H1 (cell line): ENCODE data around the gene AKAP8. TPM values are rescaled to one million over a fixed set of nuclear protein-coding genes. Genes with fewer than 3 reads are reported as not detected.

Experiments
- CTCF ChIA-PET: fragments of 300-600 bp; sonication (Branson Sonifier 250); formaldehyde crosslinking; loops from one replicate; lab custom pipeline; 2021; ENCODE audit not compliant: partially characterized antibody; lab: Charles Lee
- POLR2A ChIA-PET: fragments of 300-600 bp; sonication (Branson Sonifier 250); formaldehyde crosslinking; loops from one replicate; lab custom pipeline; 2021; ENCODE audit warnings: inconsistent platforms; ENCODE audit not compliant: partially characterized antibody; lab: Charles Lee
- DNase-seq, 2 experiments: peaks; one replicate each; pipeline versions ENCODE4 v3.0.0 to v3.0.0-alpha.2; 2010 to 2022; ENCODE audit warnings: low spot score in 2 of 2, low read depth in 1 of 2, mixed read lengths in 1 of 2
- FAIRE-seq: peaks from 2 replicates; lab custom pipeline; 2011; peaks lifted over from hg19 to GRCh38; lab: Jason Lieb, UNC
- H2AFZ ChIP-seq: 2 replicates; pipeline ENCODE4 v1.8.1; 2012; ENCODE audit warnings: low read length, inconsistent platforms
- H2AK5ac ChIP-seq: 2 replicates; pipeline ENCODE4 v1.6.1; 2013; ENCODE audit warnings: low read depth, low read length
- H2BK120ac ChIP-seq: replicated peaks from 2 replicates; pipeline ENCODE3; 2013; ENCODE audit warnings: low read depth, low read length, inconsistent platforms
- H2BK12ac ChIP-seq: 2 replicates; pipeline ENCODE4 v1.6.1; 2013; ENCODE audit warnings: low read depth, low read length
- H2BK15ac ChIP-seq: 2 replicates; pipeline ENCODE4 v1.6.1; 2013; ENCODE audit warnings: low read length
- H2BK20ac ChIP-seq: 2 replicates; pipeline ENCODE4 v1.6.1; 2013; ENCODE audit warnings: low read length
- H2BK5ac ChIP-seq: 2 replicates; pipeline ENCODE4 v1.6.1; 2013; ENCODE audit warnings: low read depth, low read length
- H3K14ac ChIP-seq: 2 replicates; pipeline ENCODE4 v1.6.1; 2013; ENCODE audit warnings: inconsistent platforms; ENCODE audit not compliant: insufficient read length
- H3K18ac ChIP-seq: 2 replicates; pipeline ENCODE4 v1.6.1; 2013; ENCODE audit warnings: low read length; ENCODE audit errors: extremely low read depth
- H3K23ac ChIP-seq: 2 replicates; pipeline ENCODE4 v1.6.1; 2013; ENCODE audit warnings: inconsistent platforms; ENCODE audit not compliant: insufficient read length
- H3K23me2 ChIP-seq: 2 replicates; pipeline ENCODE4 v1.6.1; 2013; ENCODE audit warnings: low read depth, low read length
- H3K27ac ChIP-seq: 2 replicates; pipeline ENCODE4 v1.6.1; 2011; ENCODE audit warnings: low read depth, low read length, inconsistent platforms
- H3K27me3 ChIP-seq, 4 experiments: replicated peaks in 1 of 4; 1 replicate in 1 of 4; 2 replicates in 3 of 4; pipeline versions ENCODE4 v1.6.1 to v1.8.1; 2011 to 2013; ENCODE audit warnings: low read length in 3 of 4, mild to moderate bottlenecking in 3 of 4, inconsistent platforms in 2 of 4, mixed read lengths in 2 of 4, moderate library complexity in 1 of 4; ENCODE audit not compliant: control insufficient read depth in 3 of 4, insufficient read depth in 3 of 4; ENCODE audit errors: extremely low read depth in 1 of 4
- H3K36me3 ChIP-seq, 4 experiments: 2 replicates each; pipeline versions ENCODE4 v1.6.1 to v1.8.1; 2011 to 2013; ENCODE audit warnings: mild to moderate bottlenecking in 4 of 4, low read length in 3 of 4, moderate library complexity in 2 of 4, control low read depth in 1 of 4, inconsistent platforms in 1 of 4; ENCODE audit not compliant: insufficient read depth in 4 of 4, control insufficient read depth in 2 of 4
- H3K4ac ChIP-seq: replicated peaks from 2 replicates; pipeline ENCODE3; 2013; ENCODE audit warnings: low read length, low read depth, mixed read lengths, inconsistent platforms; ENCODE audit not compliant: insufficient read length
- H3K4me1 ChIP-seq, 4 experiments: replicated peaks in 1 of 4; 1 replicate in 1 of 4; 2 replicates in 3 of 4; pipeline versions ENCODE4 v1.6.1 to v1.8.1; 2011 to 2013; ENCODE audit warnings: low read length in 3 of 4, inconsistent platforms in 2 of 4, mixed read lengths in 1 of 4; ENCODE audit not compliant: insufficient read depth in 4 of 4, control insufficient read depth in 3 of 4
- H3K4me2 ChIP-seq, 2 experiments: 2 replicates each; pipeline versions ENCODE4 v1.6.1 to v1.8.1; 2011 to 2013; ENCODE audit warnings: low read depth in 2 of 2, low read length in 2 of 2, control low read depth in 1 of 2, inconsistent platforms in 1 of 2, mild to moderate bottlenecking in 1 of 2; ENCODE audit not compliant: insufficient read depth in 1 of 2
- H3K4me3 ChIP-seq, 4 experiments: fragments of 200-600, 300-600 bp in 1 of 4; sonication (generic), shearing (Covaris generic), sonication (Bioruptor Twin) in 1 of 4; 2 replicates each; pipeline versions ENCODE4 v1.5.1 to v1.8.1; 2011 to 2016; ENCODE audit warnings: low read length in 4 of 4, low read depth in 3 of 4, control low read depth in 2 of 4, inconsistent platforms in 2 of 4, mild to moderate bottlenecking in 2 of 4, mixed read lengths in 1 of 4, moderate library complexity in 1 of 4; ENCODE audit not compliant: insufficient read depth in 2 of 4; ENCODE audit errors: extremely low read depth in 1 of 4
- H3K56ac ChIP-seq: replicated peaks from 2 replicates; pipeline ENCODE3; 2013; ENCODE audit warnings: low read depth, mild to moderate bottlenecking, mixed read lengths, low read length, inconsistent platforms; ENCODE audit not compliant: insufficient read length
- H3K79me1 ChIP-seq: 2 replicates; pipeline ENCODE4 v1.6.1; 2013; ENCODE audit warnings: low read depth, low read length, control low read depth
- H3K79me2 ChIP-seq, 2 experiments: 2 replicates each; pipeline versions ENCODE4 v1.6.1 to v1.8.1; 2012 to 2013; ENCODE audit warnings: low read length in 2 of 2, mild to moderate bottlenecking in 2 of 2, inconsistent platforms in 1 of 2; ENCODE audit not compliant: insufficient read depth in 2 of 2, control insufficient read depth in 1 of 2
- H3K9ac ChIP-seq, 4 experiments: replicated peaks in 1 of 4; 1 replicate in 1 of 4; 2 replicates in 3 of 4; pipeline versions ENCODE4 v1.6.1 to v1.8.1; 2011 to 2013; ENCODE audit warnings: low read depth in 3 of 4, low read length in 3 of 4, control low read depth in 2 of 4, mild to moderate bottlenecking in 2 of 4, moderate library complexity in 2 of 4, inconsistent platforms in 1 of 4; ENCODE audit errors: extremely low read depth in 1 of 4
- H3K9me3 ChIP-seq, 2 experiments: 2 replicates each; pipeline versions ENCODE4 v1.6.1 to v1.8.1; 2012 to 2013; ENCODE audit warnings: mild to moderate bottlenecking in 2 of 2, moderate library complexity in 2 of 2, control low read depth in 1 of 2, inconsistent platforms in 1 of 2, low read depth in 1 of 2, low read length in 1 of 2, mixed read lengths in 1 of 2; ENCODE audit not compliant: insufficient read depth in 2 of 2
- H4K20me1 ChIP-seq, 2 experiments: replicated peaks in 1 of 2; 2 replicates each; pipeline versions ENCODE3 to v1.8.1; 2011 to 2013; ENCODE audit warnings: inconsistent platforms in 2 of 2, low read length in 2 of 2, mild to moderate bottlenecking in 1 of 2; ENCODE audit not compliant: insufficient read depth in 2 of 2, control insufficient read depth in 1 of 2
- H4K5ac ChIP-seq: 2 replicates; pipeline ENCODE4 v1.6.1; 2013; ENCODE audit warnings: low read length, low read depth, mixed read lengths, inconsistent platforms; ENCODE audit not compliant: insufficient read length
- H4K8ac ChIP-seq: 2 replicates; pipeline ENCODE4 v1.8.0; 2013; ENCODE audit warnings: mild to moderate bottlenecking, moderate library complexity, low read length, inconsistent platforms; ENCODE audit not compliant: insufficient read depth; ENCODE audit errors: extremely low read depth
- H4K91ac ChIP-seq: replicated peaks from 2 replicates; pipeline ENCODE3; 2013; ENCODE audit warnings: low read length, mixed read lengths, inconsistent platforms; ENCODE audit not compliant: insufficient read length
- EP300 ChIP-seq, 2 experiments: IDR thresholded peaks; 1 replicate in 1 of 2; 2 replicates in 1 of 2; pipeline ENCODE4 v1.6.1; 2011 to 2012; ENCODE audit warnings: low read depth in 2 of 2, low read length in 2 of 2, mild to moderate bottlenecking in 2 of 2, borderline replicate concordance in 1 of 2, inconsistent platforms in 1 of 2, moderate library complexity in 1 of 2
- GTF2F1 ChIP-seq: IDR thresholded peaks from 2 replicates; pipeline ENCODE4 v1.6.1; 2012; ENCODE audit warnings: low read depth, low read length, improper control_type of control experiment, borderline replicate concordance
- SRF ChIP-seq: IDR thresholded peaks from 2 replicates; pipeline ENCODE4 v1.6.1; 2011; ENCODE audit warnings: mild to moderate bottlenecking, low read depth, low read length, moderate library complexity
- TBP ChIP-seq: IDR thresholded peaks from 2 replicates; pipeline ENCODE4 v1.6.1; 2011; ENCODE audit warnings: low read depth, low read length, improper control_type of control experiment
- WGBS, 2 experiments: shearing (Covaris generic) in 1 of 2; methylation state at CpG; one replicate each; pipeline versions ENCODE4 v1.1.6 to v1.1.7; 2013 to 2015; ENCODE audit warnings: low lambda C conversion rate in 2 of 2, mixed read lengths in 2 of 2, inconsistent platforms in 1 of 2, low coverage in 1 of 2, missing lambda C conversion rate in 1 of 2; ENCODE audit not compliant: insufficient replicate concordance in 2 of 2, insufficient coverage in 1 of 2, insufficient read length in 1 of 2; ENCODE audit errors: extremely low coverage in 1 of 2, missing lambda C conversion rate in 1 of 2; 5-methylcytosine and 5-hydroxymethylcytosine counted together
- polyA plus RNA-seq, 7 experiments: library from polyadenylated mRNA; depleted of rRNA in 3 of 7; stranded (reverse) in 5 of 7; unstranded in 2 of 7; fragments of >200 nt in 5 of 7; fragments of 200-250 nt in 2 of 7; gene quantifications; 1 replicate in 5 of 7; 2 replicates in 1 of 7; 4 replicates in 1 of 7; pipeline versions ENCODE4 v1.2.1 to v1.2.3, GENCODE V29; 2011 to 2013; ENCODE audit warnings: missing spikeins in 2 of 7, mixed read lengths in 2 of 7
- total RNA-seq: library from RNA; stranded (reverse); fragmentation: NEBNext Ultra II Directional; extraction: Animal tissue kit (Norgen Biotek cat#: 25700); gene quantifications from 2 replicates; pipeline ENCODE4 v1.2.1, GENCODE V29; 2021
- TF ChIP-seq, protein P1 (sequence below): IDR thresholded peaks from 2 replicates; pipeline ENCODE4 v1.6.1; 2011; ENCODE audit warnings: low read depth, mild to moderate bottlenecking, low read length; ENCODE audit not compliant: insufficient read depth

Gene AKAP8
- total and polyA plus RNA-seq, 2 of the 8 experiments (the other 6 are each of a cell fraction or from before 2014, with no cell fraction given) = 17.0 to 41.0 TPM

GRCh38 chr19:15328312-15328711 is 51.3 kb downstream of the AKAP8 start:
- peaks cover 8% of the 10 kb centered on the region; the same call in 1 of the 2 replicates for H3K23me2 ChIP-seq
- no peak overlapping the region for H3K4ac ChIP-seq
- no peak overlapping the region for H3K56ac ChIP-seq
- H3K79me2 ChIP-seq = peaks cover 79 to 92% of the 10 kb centered on the region in 2 experiments
- no peak overlapping the region for H4K5ac ChIP-seq
- no peaks in the 10 kb centered on the region for H3K9me3 ChIP-seq
- H4K20me1 ChIP-seq = peaks cover 49 to 54% of the 10 kb centered on the region in 2 experiments
- peaks cover 0 to 14% (median 3%) of the 10 kb centered on the region in 4 experiments; a peak in 6 of 7 replicates for H3K4me1 ChIP-seq
- no peak overlapping the region for H3K23ac ChIP-seq
- H3K27ac ChIP-seq = no peak overlapping the region
- H3K9ac ChIP-seq = no peak overlapping the region
- FAIRE-seq = no peak
- no peak overlapping the region for H2BK5ac ChIP-seq
- peaks cover 13% of the 10 kb centered on the region for H3K79me1 ChIP-seq
- POLR2A ChIA-PET = interaction anchor here (1.2 to 1.4 kb wide), 2 partner anchors 12 to 48 kb away, joined by 3 to 5 read pairs; no protein-coding TSS in a partner anchor
- H2AK5ac ChIP-seq = no peak overlapping the region
- no peak overlapping the region for H2AFZ ChIP-seq
- H3K4me2 ChIP-seq = no peak overlapping the region
- H2BK12ac ChIP-seq = no peak overlapping the region
- no peak overlapping the region for H2BK120ac ChIP-seq
- no peak for DNase-seq
- no peak overlapping the region for H4K91ac ChIP-seq
- no peak overlapping the region for H2BK15ac ChIP-seq
- WGBS, 2 experiments = 92% methylated on average over 10 of the region's 10 CpGs; no CpG with 5 or more reads in 1 of the 2 experiments
- no peaks in the 10 kb centered on the region for H3K27me3 ChIP-seq
- H4K8ac ChIP-seq = no peak overlapping the region
- no peak overlapping the region for H3K18ac ChIP-seq
- H3K36me3 ChIP-seq = no peaks in the 10 kb centered on the region
- H3K4me3 ChIP-seq = no peak overlapping the region
- no peak overlapping the region for H2BK20ac ChIP-seq
- TF ChIP-seq TBP (no peak), GTF2F1 (no peak), SRF (no peak), EP300 (IDR thresholded peaks at IDR 0.05; ENCODE audit: borderline replicate concordance in 1 of 2, low read depth in 2 of 2, low read length in 2 of 2) (no peak)
- TF ChIP-seq, protein P1, sequence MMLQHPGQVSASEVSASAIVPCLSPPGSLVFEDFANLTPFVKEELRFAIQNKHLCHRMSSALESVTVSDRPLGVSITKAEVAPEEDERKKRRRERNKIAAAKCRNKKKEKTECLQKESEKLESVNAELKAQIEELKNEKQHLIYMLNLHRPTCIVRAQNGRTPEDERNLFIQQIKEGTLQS = no peak
- TF ChIP-seq, all 59 proteins: peak for 0
- H3K14ac ChIP-seq = no peak overlapping the region
- CTCF ChIA-PET = no interaction called here
